A673 (cell line): Measurements from ENCODE around the gene SERINC3. TPM values are rescaled to one million over a fixed set of nuclear protein-coding genes. Genes with fewer than 3 reads are reported as not detected.

Experiments
- BruUV-seq: library from RNA; stranded (reverse); fragments of 400-500 nt; replicated peaks from 2 replicates; lab custom pipeline; 2021; lab: Mats Ljungman, UMichigan
- CTCF ChIA-PET: fragments of 300-600 bp; sonication (Branson Sonifier 250); formaldehyde crosslinking; loops from one replicate; lab custom pipeline; 2022; ENCODE audit warnings: antibody characterized with exemption; lab: Charles Lee
- POLR2A ChIA-PET: fragments of 300-600 bp; sonication (Branson Sonifier 250); formaldehyde crosslinking; loops from one replicate; lab custom pipeline; 2022; ENCODE audit warnings: antibody characterized with exemption; ENCODE audit not compliant: low non-redundant PET; lab: Charles Lee
- DNase-seq: peaks from one replicate; pipeline ENCODE4 v3.0.0-alpha.2; 2015; ENCODE audit warnings: low spot score
- H3K27ac ChIP-seq: fragments of 200-600 bp; sonication (generic); 2 replicates; pipeline ENCODE4 v1.5.1; 2016; ENCODE audit warnings: mixed run types, low read depth, mild to moderate bottlenecking, mixed read lengths, antibody characterized with exemption, low read length; ENCODE audit not compliant: poor library complexity, severe bottlenecking
- H3K27me3 ChIP-seq: fragments of 200-600 bp; sonication (generic); replicated peaks from 2 replicates; pipeline ENCODE4 v1.6.1; 2017; ENCODE audit warnings: mixed run types, low read depth, mild to moderate bottlenecking, mixed read lengths, antibody characterized with exemption, low read length; ENCODE audit not compliant: insufficient read depth, poor library complexity
- H3K36me3 ChIP-seq: fragments of 200-600 bp; sonication (generic); 2 replicates; pipeline ENCODE4 v1.6.1; 2016; ENCODE audit warnings: mixed run types, mild to moderate bottlenecking, mixed read lengths, antibody characterized with exemption, low read length; ENCODE audit not compliant: insufficient read depth, poor library complexity, severe bottlenecking
- H3K4me1 ChIP-seq: fragments of 200-600 bp; sonication (generic); 2 replicates; pipeline ENCODE4 v1.6.1; 2017; ENCODE audit warnings: mixed run types, mild to moderate bottlenecking, mixed read lengths, antibody characterized with exemption, low read length; ENCODE audit not compliant: insufficient read depth, poor library complexity, severe bottlenecking
- H3K4me3 ChIP-seq: fragments of 200-600 bp; sonication (generic); 2 replicates; pipeline ENCODE4 v1.5.1; 2016; ENCODE audit warnings: low read depth, mixed run types, mild to moderate bottlenecking, mixed read lengths, low read length; ENCODE audit not compliant: poor library complexity, severe bottlenecking
- H3K9me3 ChIP-seq: fragments of 200-600 bp; sonication (generic); 2 replicates; pipeline ENCODE4 v1.6.1; 2016; ENCODE audit warnings: mixed run types, low read depth, mild to moderate bottlenecking, mixed read lengths, antibody characterized with exemption, low read length; ENCODE audit not compliant: poor library complexity, severe bottlenecking
- EZH2 ChIP-seq: fragments of 200-600 bp; sonication (generic); IDR thresholded peaks from 2 replicates; pipeline ENCODE4 v1.6.1; 2017; ENCODE audit warnings: borderline replicate concordance, low read depth, mild to moderate bottlenecking, mixed read lengths, antibody characterized with exemption, low read length; ENCODE audit not compliant: poor library complexity, severe bottlenecking
- intact Hi-C: fragments of 100-400 bp; cut with micrococcal nuclease; formaldehyde crosslinking; loops from one replicate; pipeline ENCODE4 v1.10.0; 2022; ENCODE audit not compliant: unreplicated experiment
- total RNA-seq: library from RNA; stranded (reverse); gene quantifications from 2 replicates; pipeline ENCODE4 v1.2.3, GENCODE V29; 2021
- TF ChIP-seq, protein P1 (sequence below): fragments of 300-800, 200-600 bp; sonication (generic); conservative IDR thresholded peaks from 2 replicates; pipeline ENCODE4 v1.5.1; 2017; ENCODE audit warnings: low read depth, mild to moderate bottlenecking, antibody characterized with exemption, low read length, moderate library complexity, mixed read lengths

The SERINC3 gene
- total RNA-seq, 1 experiment from 2014 or later = 50.5 TPM

DNA sequence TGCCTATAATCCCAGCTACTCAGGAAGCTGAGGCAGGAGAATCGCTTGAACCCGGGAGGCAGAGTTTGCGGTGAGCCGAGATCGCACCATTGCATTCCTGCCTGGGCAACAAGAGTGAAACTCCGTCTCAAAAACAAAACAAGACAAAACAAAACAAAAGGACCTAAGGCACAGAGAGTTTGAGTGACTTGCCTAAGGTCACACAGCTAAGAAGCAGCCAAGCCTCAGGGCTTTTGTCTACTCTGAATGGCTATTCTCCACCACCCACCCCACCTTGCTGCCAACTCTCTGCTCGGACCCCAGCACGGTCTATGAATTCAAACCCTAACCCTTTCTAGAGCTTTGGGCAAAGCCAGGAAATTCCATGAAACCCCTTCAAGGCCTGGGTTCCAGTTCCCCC lies 65.3 kb downstream of the SERINC3 start:
- no TSS peak for BruUV-seq
- Histone ChIP-seq H3K4me1 (no peaks in the 10 kb centered on the region), H3K9me3 (no peaks in the 10 kb centered on the region), H3K4me3 (no peak overlapping the region), H3K36me3 (no peaks in the 10 kb centered on the region), H3K27ac (no peak overlapping the region), H3K27me3 (no peaks in the 10 kb centered on the region)
- intact Hi-C loops = no loop called here
- no peak for DNase-seq
- ChIA-PET CTCF (no interaction called here), POLR2A (no interaction called here)
- TF ChIP-seq, protein P1, sequence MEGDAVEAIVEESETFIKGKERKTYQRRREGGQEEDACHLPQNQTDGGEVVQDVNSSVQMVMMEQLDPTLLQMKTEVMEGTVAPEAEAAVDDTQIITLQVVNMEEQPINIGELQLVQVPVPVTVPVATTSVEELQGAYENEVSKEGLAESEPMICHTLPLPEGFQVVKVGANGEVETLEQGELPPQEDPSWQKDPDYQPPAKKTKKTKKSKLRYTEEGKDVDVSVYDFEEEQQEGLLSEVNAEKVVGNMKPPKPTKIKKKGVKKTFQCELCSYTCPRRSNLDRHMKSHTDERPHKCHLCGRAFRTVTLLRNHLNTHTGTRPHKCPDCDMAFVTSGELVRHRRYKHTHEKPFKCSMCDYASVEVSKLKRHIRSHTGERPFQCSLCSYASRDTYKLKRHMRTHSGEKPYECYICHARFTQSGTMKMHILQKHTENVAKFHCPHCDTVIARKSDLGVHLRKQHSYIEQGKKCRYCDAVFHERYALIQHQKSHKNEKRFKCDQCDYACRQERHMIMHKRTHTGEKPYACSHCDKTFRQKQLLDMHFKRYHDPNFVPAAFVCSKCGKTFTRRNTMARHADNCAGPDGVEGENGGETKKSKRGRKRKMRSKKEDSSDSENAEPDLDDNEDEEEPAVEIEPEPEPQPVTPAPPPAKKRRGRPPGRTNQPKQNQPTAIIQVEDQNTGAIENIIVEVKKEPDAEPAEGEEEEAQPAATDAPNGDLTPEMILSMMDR = no peak
- no peak for TF ChIP-seq EZH2

DNA sequence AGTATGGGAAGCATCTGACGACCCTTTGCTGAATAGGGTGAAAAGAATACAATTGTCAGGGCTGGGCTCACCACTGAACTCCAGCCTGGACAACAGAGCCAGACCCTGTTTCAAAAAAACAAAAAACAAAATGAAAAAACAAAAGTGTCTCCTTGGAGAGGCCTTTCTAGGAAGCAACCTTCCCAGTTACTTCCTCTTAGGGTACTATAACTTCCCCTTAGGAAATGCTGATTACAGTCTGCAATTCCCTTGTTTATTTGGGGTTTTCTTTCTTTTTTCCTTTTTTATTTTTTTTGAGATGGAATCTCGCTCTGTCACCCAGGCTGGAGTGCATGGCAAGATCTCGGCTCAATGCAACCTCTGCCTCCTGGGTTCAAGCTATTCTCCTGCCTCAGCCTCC lies 66.7 kb downstream of the SERINC3 start:
- H3K4me1 ChIP-seq = no peaks in the 10 kb centered on the region
- ChIA-PET CTCF (interaction anchor here (0.7 kb wide), 1 partner anchor 17 kb away, joined by 3 read pairs; no protein-coding TSS in a partner anchor), POLR2A (no interaction called here)
- no TSS peak for BruUV-seq
- intact Hi-C loops = no loop called here
- no peaks in the 10 kb centered on the region for H3K36me3 ChIP-seq
- no peaks in the 10 kb centered on the region for H3K27me3 ChIP-seq
- no peak overlapping the region for H3K4me3 ChIP-seq
- DNase-seq = no peak
- TF ChIP-seq, protein P1 = no peak
- no peaks in the 10 kb centered on the region for H3K9me3 ChIP-seq
- no peak overlapping the region for H3K27ac ChIP-seq

- no peaks in the 10 kb centered on the region for H3K27me3 ChIP-seq
- intact Hi-C loops = no loop called here
- POLR2A ChIA-PET = no interaction called here
- TF ChIP-seq, protein P1 = no peak
- no peak for TF ChIP-seq EZH2
- H3K4me1 ChIP-seq = no peaks in the 10 kb centered on the region
- CTCF ChIA-PET = interaction anchor here (0.7 kb wide), 1 partner anchor 18 kb away, joined by 3 read pairs; no protein-coding TSS in a partner anchor
- no TSS peak for BruUV-seq
- no peak overlapping the region for H3K27ac ChIP-seq
- H3K4me3 ChIP-seq = no peak overlapping the region
- no peak for DNase-seq
- H3K9me3 ChIP-seq = no peaks in the 10 kb centered on the region
- H3K36me3 ChIP-seq = no peaks in the 10 kb centered on the region
These were observed 67.4 kb downstream of the SERINC3 start for GRCh38 chr20:44454306-44454963.
